ENCODE results near the gene KRTAP5-10. TPM values are rescaled to one million over a fixed set of nuclear protein-coding genes. Genes with fewer than 3 reads are reported as not detected.
"Not testable (repeated sequence)": the region's sequence is repeated elsewhere in the genome, so short reads cannot be mapped to it uniquely, and the experiment has no call there.

The KRTAP5-10 gene
- total and polyA plus RNA-seq, 2 donors (not counting 1 experiment from before 2014, with no cell fraction given): not detected

DNA sequence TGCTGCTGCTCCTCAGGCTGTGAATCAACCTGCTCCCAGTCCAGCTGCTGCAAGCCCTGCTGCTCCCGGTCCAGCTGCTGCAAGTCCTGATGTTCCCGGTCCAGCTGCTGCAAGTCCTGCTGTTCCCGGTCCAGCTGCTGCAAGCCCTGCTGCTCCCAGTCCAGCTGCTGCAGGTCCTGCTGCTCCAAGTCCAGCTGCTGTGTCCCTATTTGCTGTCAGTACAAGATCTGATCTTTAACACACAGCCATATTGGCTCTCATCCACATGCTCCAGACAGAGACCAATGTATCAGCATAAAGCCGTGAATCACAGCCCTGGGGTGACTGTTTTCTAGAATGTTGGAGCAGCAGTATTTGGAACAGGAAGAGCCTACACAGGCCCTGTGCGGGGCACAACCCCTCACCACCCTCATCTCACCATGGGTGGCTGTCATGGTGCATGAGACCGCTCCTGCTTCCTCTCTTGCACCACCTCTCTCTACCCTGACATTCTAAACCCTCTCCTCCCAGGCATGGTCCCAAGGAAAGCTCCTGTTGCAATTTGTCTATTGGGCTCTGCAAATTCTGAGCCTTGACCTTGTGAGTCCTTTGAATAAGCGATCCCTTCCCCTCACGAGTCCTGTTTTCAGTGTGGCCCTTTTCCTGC is 3.5 kb downstream of the KRTAP5-10 start:
- H3K36me3 ChIP-seq (ENCODE audit: control insufficient read depth, insufficient read depth, low read length): no peaks in the 10 kb centered on the region
- TF ChIP-seq, protein P1, sequence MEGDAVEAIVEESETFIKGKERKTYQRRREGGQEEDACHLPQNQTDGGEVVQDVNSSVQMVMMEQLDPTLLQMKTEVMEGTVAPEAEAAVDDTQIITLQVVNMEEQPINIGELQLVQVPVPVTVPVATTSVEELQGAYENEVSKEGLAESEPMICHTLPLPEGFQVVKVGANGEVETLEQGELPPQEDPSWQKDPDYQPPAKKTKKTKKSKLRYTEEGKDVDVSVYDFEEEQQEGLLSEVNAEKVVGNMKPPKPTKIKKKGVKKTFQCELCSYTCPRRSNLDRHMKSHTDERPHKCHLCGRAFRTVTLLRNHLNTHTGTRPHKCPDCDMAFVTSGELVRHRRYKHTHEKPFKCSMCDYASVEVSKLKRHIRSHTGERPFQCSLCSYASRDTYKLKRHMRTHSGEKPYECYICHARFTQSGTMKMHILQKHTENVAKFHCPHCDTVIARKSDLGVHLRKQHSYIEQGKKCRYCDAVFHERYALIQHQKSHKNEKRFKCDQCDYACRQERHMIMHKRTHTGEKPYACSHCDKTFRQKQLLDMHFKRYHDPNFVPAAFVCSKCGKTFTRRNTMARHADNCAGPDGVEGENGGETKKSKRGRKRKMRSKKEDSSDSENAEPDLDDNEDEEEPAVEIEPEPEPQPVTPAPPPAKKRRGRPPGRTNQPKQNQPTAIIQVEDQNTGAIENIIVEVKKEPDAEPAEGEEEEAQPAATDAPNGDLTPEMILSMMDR (conservative IDR thresholded peaks at IDR 0.05 in 1 of 2, IDR thresholded peaks at IDR 0.05 in 1 of 2; ENCODE audit: low read depth in 1 of 2, low read length in 2 of 2): no peak
- no peak for TF ChIP-seq EZH2 (IDR thresholded peaks at IDR 0.05; ENCODE audit: low read length, missing control alignments)
- no peak overlapping the region for H2AFZ ChIP-seq (ENCODE audit: low read length)
- H3K4me1 ChIP-seq (ENCODE audit: control insufficient read depth, extremely low read depth, insufficient read depth, low read length): no peaks in the 10 kb centered on the region
- DNase-seq (ENCODE audit: low read depth in 2 of 2): peak in 1 of 2 donors; percentile 29
- H3K79me2 ChIP-seq (ENCODE audit: control insufficient read depth, insufficient read depth, low read length): no peaks in the 10 kb centered on the region
- H3K9me3 ChIP-seq (ENCODE audit: control insufficient read depth, insufficient read depth, low read depth, low read length): no peaks in the 10 kb centered on the region
- no peaks in the 10 kb centered on the region for H3K27me3 ChIP-seq (ENCODE audit: control insufficient read depth, insufficient read depth, low read length)
- no peak overlapping the region for H3K4me2 ChIP-seq (ENCODE audit: extremely low read depth, insufficient read depth, low read length)
- no peaks in the 10 kb centered on the region for H4K20me1 ChIP-seq (ENCODE audit: control insufficient read depth, extremely low read depth, insufficient read depth, low read length)
- H3K27ac ChIP-seq (ENCODE audit: insufficient read depth, low read length): no peak overlapping the region
- no peak overlapping the region for H3K4me3 ChIP-seq (replicated peaks in 1 of 4; ENCODE audit: control extremely low read depth in 1 of 4, insufficient read depth in 1 of 4, low read depth in 3 of 4, low read length in 4 of 4)
- H3K9ac ChIP-seq (ENCODE audit: insufficient read depth, low read length): no peak overlapping the region

GRCh38 chr11:71571101-71571850 is 5.9 kb downstream of the KRTAP5-10 start:
- not testable (repeated sequence) for H3K27me3 ChIP-seq (ENCODE audit: control insufficient read depth, insufficient read depth, low read length); H3K36me3 ChIP-seq (ENCODE audit: control insufficient read depth, insufficient read depth, low read length); H3K9ac ChIP-seq (ENCODE audit: insufficient read depth, low read length)

DNA sequence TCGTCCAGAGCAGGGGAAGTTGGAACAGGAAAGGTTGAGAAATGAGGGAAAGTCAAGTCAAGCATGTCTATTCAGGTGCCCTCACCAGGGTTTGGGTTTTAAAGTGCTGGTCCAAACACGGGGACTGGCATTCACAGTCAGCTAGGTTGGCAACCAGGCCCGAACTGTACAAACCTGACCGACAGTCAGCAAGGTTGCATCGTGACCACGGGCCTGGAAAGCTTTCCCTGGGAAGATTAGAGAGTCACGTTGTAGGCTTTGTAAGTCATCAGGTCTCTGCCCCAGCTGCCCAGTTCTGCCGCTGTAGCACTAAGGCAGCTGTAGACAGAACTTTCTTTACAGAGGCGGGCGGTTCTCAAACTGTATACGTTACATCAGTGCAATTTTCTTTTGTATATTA is 7.4 kb downstream of the KRTAP5-10 start:
- Histone ChIP-seq H3K36me3 (ENCODE audit: control insufficient read depth, insufficient read depth, low read length) (no peaks in the 10 kb centered on the region), H3K27ac (ENCODE audit: insufficient read depth, low read length) (no peak overlapping the region), H3K4me3 (replicated peaks in 1 of 4; ENCODE audit: control extremely low read depth in 1 of 4, insufficient read depth in 1 of 4, low read depth in 3 of 4, low read length in 4 of 4) (no peak overlapping the region), H3K4me1 (ENCODE audit: control insufficient read depth, extremely low read depth, insufficient read depth, low read length) (no peaks in the 10 kb centered on the region), H2AFZ (ENCODE audit: low read length) (no peak overlapping the region), H4K20me1 (ENCODE audit: control insufficient read depth, extremely low read depth, insufficient read depth, low read length) (no peaks in the 10 kb centered on the region), H3K9me3 (ENCODE audit: control insufficient read depth, insufficient read depth, low read depth, low read length) (no peaks in the 10 kb centered on the region), H3K79me2 (ENCODE audit: control insufficient read depth, insufficient read depth, low read length) (no peaks in the 10 kb centered on the region), H3K4me2 (ENCODE audit: extremely low read depth, insufficient read depth, low read length) (no peak overlapping the region), H3K27me3 (ENCODE audit: control insufficient read depth, insufficient read depth, low read length) (no peaks in the 10 kb centered on the region), H3K9ac (ENCODE audit: insufficient read depth, low read length) (no peak overlapping the region)
- no peak for DNase-seq (ENCODE audit: low read depth in 2 of 2)
- TF ChIP-seq, protein P1 (conservative IDR thresholded peaks at IDR 0.05 in 1 of 2, IDR thresholded peaks at IDR 0.05 in 1 of 2; ENCODE audit: low read depth in 1 of 2, low read length in 2 of 2): no peak
- no peak for TF ChIP-seq EZH2 (IDR thresholded peaks at IDR 0.05; ENCODE audit: low read length, missing control alignments)

More at GRCh38 chr11:71571101-71571850, 5.9 kb downstream of the KRTAP5-10 start:
- not testable (repeated sequence) for H3K4me2 ChIP-seq (ENCODE audit: extremely low read depth, insufficient read depth, low read length); H3K27ac ChIP-seq (ENCODE audit: insufficient read depth, low read length); H3K79me2 ChIP-seq (ENCODE audit: control insufficient read depth, insufficient read depth, low read length); H3K4me1 ChIP-seq (ENCODE audit: control insufficient read depth, extremely low read depth, insufficient read depth, low read length); H3K9me3 ChIP-seq (ENCODE audit: control insufficient read depth, insufficient read depth, low read depth, low read length); H3K4me3 ChIP-seq (replicated peaks in 1 of 4; ENCODE audit: control extremely low read depth in 1 of 4, insufficient read depth in 1 of 4, low read depth in 3 of 4, low read length in 4 of 4); DNase-seq (ENCODE audit: low read depth in 2 of 2); H2AFZ ChIP-seq (ENCODE audit: low read length); H4K20me1 ChIP-seq (ENCODE audit: control insufficient read depth, extremely low read depth, insufficient read depth, low read length)

All from fibroblast of lung (primary cell).